ENCODE measurements around the gene AOPEP.

DNA sequence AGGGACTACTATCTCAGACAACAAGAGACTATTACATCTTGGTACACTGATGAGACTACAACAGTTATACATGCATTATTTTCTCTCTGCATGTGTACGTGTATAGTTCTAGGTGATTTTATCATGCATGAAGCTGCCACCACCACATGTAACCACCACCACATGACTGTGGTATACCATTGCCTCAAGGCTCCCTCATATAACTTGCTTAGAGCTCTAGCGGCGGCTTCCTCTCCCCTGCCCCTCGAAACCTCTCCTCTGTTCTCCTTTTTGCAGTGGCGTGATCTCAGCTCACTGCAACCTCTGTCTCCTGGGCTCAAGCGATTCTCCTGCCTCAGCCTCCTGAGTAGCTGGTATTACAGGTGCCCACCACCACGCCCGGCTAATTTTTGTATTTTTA lies 162.3 kb downstream of the AOPEP start:
- TF ChIP-seq, protein P1, sequence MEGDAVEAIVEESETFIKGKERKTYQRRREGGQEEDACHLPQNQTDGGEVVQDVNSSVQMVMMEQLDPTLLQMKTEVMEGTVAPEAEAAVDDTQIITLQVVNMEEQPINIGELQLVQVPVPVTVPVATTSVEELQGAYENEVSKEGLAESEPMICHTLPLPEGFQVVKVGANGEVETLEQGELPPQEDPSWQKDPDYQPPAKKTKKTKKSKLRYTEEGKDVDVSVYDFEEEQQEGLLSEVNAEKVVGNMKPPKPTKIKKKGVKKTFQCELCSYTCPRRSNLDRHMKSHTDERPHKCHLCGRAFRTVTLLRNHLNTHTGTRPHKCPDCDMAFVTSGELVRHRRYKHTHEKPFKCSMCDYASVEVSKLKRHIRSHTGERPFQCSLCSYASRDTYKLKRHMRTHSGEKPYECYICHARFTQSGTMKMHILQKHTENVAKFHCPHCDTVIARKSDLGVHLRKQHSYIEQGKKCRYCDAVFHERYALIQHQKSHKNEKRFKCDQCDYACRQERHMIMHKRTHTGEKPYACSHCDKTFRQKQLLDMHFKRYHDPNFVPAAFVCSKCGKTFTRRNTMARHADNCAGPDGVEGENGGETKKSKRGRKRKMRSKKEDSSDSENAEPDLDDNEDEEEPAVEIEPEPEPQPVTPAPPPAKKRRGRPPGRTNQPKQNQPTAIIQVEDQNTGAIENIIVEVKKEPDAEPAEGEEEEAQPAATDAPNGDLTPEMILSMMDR (IDR thresholded peaks at IDR 0.05; ENCODE audit: insufficient read depth, low read length, poor library complexity, severe bottlenecking) = no peak
- no peak for TF ChIP-seq EZH2phosphoT487 (conservative IDR thresholded peaks at IDR 0.05; ENCODE audit: low read length)

Data from SU-DHL-6 (cell line).